GM18870 (cell line): ENCODE measurements around the gene MED13.
"Not testable (repeated sequence)": the region's sequence is repeated elsewhere in the genome, so short reads cannot be mapped to it uniquely, and the experiment has no call there.

Source experiments
- ATAC-seq: cut with Tn5 transposase; IDR thresholded peaks from one replicate; pipeline ENCODE4 v1.9.1; 2021; ENCODE audit warnings: moderate library complexity; ENCODE audit not compliant: unreplicated experiment

MED13 gene

DNA sequence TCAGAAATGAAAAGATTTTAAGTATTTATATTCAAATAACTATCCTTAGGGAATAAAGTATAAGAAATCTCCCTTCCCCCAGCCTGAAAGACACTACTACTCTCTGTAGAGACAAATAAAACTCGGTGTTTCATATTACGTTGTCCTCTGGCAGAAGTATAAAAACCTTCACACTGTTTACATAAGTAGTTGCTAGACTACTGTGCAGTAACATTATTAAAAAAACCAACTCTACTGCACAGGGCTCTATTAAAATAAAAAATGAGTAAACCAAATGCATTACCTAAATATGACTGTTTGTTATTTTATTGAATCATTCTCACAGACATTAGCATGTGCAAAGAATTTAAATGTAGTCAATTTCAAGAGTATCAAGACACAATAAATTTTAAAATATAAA lies 67.4 kb downstream of the MED13 start:
- no peak for ATAC-seq

DNA sequence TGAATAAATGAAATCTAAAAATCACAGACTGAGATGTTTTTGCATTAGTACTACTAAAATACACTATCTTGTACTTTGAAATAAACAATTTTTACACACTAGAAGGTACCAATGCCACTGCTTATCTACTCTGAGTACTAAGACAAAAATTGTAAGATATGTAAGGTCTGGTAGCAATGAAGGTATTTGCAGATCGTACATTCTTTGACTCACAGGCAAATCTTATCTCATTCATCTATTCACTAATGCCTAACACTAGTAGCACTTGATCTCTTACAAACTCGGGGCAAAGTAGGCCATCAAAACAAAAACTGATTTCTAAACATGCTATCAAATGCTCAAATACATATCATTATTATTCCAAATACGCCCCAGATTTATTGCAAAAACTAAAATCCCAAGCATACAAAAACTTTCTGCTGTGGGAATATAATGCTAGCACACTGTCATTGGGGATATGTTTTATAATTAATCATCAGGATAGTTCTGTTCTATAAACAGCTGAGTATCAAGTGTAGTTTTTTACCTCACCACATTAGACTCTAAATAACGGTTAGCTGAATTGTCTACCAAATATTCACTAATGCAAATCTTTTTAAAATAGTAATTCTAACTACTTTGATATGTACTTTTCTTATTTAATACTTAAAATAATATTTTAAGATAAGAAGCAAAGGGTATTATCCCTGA lies 68.0 kb downstream of the MED13 start:
- ATAC-seq: no peak

DNA sequence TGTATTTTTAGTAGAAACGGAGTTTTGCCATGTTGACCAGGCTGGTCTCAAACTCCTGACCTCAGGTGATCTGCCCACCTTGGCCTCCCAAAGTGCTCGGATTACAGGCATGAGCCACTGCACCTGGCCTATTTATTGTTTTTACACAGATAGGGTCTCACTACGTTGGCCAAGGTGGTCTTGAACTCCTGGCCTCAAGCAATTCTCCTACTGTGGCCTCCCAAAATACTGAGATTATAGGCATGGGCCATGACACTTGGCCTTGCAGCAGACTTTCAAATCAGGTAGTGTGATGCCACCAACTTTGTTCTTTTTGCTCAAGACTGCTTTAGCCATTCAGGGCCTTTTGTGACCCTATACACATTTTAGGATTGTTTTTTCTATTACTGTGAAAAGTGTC lies 75.6 kb downstream of the MED13 start:
- ATAC-seq: no peak

DNA sequence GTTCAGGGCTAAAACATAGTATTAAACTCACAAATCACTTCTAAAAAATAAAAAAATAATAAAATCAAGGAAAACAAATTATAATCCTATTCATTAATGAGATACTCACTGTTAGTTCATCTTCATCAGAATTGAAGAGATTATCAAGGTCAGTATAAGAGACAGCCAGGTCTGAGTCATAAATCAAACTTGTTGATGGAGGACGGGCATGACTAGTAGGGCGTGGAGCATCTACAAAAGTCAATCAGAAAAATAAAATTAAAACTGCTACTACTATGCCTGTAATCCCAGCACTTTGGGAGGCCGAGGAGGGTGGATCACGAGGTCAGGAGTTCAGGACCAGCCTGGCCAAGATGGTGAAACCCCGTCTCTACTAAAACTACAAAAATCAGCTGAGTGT lies 78.2 kb downstream of the MED13 start:
- no peak for ATAC-seq

DNA sequence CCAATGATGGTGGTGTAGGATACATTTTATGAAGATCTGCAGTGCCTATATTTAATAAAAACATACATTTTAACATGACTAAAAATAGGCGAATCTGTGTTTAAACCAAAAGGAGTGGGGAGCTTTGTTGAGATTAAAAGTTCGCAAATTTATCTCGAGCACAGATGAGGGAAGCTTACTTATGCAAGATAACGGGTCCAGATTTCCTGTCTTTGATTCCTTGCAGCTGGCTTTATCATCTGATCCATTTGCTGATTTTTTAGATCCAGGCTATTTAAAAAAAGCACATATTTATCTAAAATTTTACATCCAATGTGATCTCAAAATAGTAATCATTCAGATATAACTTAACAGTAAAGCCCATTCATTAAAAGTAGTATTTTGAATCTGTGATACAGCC lies 80.3 kb downstream of the MED13 start:
- ATAC-seq: no peak

DNA sequence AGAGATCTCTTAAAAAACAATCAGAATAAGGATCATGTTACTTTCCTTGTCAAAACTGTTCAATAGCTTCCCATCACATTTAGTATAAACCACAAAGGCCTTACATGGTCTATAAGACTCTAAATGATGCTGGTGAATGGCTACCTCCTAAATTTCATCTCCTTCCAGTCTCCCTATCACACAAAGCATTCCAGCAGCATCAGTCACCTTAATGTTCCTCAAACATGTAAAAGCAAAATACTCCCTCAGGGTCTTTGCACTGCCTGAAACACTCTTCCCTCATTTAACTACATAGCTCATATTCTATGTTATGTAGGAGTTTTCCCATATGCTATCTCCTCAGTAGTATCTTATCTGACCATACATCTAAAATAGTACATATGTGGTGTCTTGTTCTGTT lies 83.8 kb downstream of the MED13 start:
- ATAC-seq: no peak

DNA sequence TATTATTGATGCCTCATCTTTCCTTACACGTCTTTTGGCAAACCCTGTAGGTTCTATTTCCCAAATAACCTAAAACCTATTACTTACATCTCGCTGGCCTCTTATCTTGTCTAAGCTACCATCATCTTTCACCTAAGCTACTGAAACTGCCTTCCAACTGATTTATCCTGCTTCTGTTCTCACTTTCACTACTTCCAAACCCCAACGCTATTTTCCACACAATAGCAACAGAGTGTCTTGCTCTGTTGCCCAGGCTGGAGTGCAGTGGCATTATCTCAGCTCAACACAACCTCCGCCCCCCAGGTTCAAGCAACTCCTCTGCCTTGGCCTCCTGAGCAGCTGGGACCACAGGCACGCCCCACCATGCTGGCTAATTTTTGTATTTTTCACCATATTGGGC lies 84.5 kb downstream of the MED13 start:
- ATAC-seq: no peak

DNA sequence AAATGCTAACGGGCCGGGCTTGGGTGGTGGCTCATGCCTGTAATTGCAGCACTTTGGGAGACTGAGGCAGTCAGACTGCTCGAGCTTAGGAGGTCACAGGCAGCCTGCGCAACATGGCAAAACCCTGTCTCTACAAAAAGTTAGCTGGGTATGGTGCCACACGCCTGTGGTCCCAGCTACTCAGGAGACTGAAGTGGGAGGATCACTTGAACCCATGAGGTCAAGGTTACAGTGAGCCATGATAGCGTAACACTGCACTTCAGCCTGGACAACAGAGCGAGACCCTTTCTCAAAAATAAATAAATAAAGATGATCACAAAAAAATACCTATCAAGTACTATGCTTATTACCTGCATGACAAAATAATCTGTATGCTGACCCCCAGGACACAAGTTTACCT lies 91.0 kb downstream of the MED13 start:
- no peak for ATAC-seq

DNA sequence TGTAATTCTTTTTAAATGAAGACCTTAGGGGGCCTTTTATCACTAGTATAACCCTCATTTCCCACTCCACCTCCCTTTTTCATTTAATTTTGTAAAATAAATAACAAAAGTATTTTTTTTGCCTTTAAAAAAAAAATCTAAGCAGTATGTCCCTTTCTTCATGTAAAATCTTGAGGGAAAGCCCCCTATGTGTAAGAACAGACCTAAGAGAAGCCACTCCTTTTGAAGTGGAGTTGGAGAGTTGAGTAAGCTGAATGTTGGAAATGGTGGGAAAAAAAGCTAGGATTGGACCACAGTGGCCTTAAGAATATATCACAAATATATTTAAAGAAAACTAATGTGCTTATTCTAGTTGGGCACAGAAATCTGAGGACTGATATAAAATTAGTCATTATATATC lies 92.8 kb downstream of the MED13 start:
- no peak for ATAC-seq

DNA sequence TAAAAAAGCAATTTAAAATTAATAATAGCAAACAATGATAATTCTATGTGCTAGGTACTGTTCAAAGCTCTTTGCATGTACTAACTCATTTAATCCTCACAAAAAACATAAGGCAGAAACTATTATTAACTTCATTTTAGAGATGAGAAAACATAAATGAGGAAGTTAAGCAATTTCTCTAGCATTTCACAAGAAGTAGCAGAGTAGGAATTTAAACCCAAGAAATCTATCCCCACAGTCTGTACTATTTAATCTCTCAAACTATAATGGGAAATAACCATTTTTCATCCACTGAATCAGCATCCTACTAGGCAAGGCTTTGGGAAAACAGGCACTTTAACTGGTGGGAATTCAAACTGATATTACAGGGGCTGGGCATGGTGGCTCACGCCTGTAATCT lies 95.0 kb downstream of the MED13 start:
- ATAC-seq: no peak

DNA sequence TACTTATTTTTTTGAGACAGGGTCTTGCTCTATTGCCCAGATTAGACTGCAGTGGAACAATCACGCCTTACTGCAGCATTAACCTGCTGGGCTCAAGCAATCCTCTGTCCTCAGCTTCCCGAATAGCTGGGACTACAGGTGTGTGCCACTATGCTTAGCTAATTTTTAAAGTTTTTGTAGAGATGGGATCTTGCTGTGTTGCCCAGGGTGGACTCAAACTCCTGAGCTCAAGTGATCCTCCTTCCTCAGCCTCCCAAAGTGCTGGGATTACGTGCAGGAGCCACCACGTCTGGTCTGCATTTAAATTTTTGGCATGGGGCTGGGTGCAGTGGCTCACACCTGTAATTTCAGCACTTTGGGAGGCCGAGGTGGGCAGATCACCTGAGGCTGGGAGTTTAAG lies 96.3 kb downstream of the MED13 start:
- no peak for ATAC-seq

DNA sequence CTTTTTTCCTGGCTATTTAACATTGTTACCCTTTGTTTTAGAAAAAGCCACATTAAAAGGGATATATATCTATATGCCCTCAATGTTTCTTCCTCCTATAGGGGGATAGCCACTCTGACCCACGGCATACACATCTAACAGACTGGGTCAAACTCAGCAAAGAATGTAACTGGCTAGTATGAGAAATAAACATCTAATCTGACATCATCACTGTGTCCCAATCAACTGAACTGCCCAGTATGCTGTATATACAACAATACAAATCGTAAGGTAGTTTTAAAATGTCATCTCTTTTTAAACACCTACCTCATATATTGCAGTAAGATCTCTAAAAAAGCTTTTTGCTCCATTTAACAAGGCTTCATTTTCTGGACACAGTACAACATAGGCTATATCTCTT lies 97.3 kb downstream of the MED13 start:
- no peak for ATAC-seq

DNA sequence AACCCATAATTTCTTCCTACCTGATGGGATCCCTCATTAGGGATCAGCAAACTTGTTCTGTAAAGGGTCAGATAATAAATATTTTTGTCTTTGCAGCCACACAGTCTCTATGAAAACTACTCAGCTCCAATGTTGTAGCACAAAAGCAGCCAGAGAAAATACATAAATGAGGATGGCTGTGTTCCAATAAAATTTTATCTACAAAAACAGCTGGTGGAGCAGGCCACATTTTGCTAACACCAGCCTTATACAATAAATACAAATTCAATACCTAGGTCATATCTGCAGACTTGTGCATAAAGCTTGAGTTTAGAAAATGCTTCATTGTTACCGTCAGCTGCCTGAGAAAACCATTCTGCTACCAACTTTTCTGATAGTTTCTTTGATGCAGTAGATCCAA lies 98.9 kb downstream of the MED13 start:
- ATAC-seq: no peak

DNA sequence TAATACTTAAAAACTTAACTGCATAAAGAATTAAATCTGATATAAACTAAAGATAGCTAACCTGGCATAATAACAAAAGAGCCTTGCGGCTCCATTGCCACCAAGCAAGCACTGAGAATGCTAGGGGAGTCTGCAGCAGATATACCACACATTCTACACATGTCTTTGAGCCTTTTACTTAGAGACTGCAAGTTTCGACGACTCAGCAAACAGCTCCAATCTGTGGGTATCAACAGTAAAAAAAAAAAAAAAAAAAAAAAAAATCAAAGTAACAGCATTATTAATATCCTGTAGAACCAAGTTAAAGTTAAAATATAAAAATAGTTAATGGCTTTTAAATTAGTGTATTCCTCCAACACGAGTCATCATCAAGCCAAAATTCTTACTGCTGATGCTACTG lies 109.5 kb downstream of the MED13 start:
- ATAC-seq: no peak

DNA sequence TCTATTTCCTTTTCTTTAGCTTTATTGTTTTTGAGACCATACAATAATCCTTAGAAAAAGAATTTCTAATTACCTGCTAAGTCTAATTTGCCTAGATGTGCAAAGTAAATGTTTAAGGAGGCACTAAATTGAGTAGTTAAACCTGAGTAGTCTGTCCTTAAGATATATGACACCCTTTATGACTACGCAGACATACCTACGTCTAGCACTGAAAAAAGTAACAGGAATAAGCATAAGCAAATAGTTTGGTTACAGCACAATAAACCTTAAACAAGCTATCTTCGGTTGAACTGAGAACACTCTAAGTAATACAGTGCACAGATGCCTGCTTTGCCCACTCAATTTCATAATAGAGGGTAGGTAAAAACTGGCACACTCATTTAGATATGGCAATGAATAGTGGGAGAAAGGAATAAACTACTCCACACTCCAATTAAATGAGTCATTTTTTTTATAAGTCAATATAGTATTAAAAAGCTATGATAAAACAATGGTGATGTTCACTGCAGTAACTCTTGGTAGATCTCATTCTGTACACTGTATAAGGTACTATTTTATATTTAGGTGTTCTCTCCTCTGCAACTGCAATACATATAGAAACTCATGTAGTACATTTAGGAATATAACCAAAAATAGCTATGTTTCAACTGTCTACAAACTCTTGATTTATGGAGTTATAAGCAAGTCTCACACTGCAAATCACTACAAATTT lies 117.6 kb downstream of the MED13 start:
- ATAC-seq: no peak

DNA sequence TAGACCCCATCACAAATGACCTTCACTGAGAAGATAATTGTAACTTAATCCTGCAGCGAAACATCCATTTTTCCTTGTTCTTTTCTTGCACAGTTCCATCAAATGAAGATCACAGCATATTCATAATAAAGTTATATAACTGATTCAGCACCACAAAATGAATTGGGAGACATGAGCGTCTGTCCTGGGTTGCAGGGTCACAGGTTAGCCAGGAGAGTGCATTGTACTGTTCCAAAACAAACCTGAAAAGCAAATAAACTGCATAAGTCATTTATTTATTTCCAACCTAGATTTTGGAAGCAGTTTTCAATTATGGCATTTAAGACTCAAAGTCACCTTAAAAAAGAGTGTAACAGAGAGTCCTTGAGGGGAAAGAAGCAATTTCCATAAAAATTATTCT lies 118.7 kb downstream of the MED13 start:
- no peak for ATAC-seq

DNA sequence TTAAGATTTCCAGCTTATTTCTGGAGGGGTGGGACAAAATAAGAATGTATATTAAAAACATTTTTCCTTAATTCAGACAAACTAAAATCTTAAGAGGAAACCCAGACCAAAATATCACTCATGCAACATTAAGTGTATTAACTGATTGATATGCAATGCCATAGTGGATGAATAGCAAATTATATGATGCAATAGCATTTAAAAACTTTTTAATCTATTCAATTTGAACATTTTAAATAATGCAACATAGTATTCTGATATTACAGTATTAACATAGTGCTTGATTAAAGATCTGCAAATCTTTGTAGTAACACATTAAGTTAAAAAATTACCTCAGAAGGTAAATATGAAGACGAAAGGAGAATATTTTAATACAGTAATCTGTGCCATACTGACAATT lies 122.0 kb downstream of the MED13 start:
- no peak for ATAC-seq

DNA sequence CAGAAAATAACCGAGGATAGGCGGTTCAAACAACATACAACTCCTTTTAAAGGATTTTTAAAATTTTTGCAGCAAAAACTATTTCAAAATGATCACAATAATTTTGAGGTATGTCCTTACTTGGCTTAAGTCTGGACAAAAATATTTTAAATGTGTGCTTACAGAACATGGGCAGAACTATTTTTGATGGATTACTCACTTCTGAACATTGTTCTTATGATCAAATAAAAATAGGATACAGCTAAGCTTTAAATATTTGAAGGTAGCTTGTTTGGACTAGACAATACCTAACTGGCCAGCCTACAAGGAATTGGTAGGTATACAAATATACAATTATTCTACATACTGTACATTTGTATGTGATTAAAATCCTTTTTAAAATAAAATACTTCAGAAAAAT lies 123.0 kb downstream of the MED13 start:
- no peak for ATAC-seq

DNA sequence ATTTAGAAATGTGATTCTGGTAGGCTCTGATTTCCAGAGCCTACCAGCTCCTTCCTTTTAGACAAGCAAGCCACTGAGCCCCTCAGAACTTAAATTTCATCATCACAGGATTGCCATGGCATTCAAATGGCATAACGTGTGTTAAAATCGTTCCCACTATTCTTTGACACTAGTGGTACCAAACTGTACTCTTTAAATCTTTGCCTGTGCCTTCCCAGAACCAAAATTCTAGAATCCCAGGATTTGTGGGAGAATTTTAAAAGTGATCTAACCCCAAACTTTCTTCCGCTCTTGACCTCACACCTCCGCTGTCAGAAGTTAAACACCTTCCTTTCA lies 137.0 kb downstream of the MED13 start:
- no peak for ATAC-seq

DNA sequence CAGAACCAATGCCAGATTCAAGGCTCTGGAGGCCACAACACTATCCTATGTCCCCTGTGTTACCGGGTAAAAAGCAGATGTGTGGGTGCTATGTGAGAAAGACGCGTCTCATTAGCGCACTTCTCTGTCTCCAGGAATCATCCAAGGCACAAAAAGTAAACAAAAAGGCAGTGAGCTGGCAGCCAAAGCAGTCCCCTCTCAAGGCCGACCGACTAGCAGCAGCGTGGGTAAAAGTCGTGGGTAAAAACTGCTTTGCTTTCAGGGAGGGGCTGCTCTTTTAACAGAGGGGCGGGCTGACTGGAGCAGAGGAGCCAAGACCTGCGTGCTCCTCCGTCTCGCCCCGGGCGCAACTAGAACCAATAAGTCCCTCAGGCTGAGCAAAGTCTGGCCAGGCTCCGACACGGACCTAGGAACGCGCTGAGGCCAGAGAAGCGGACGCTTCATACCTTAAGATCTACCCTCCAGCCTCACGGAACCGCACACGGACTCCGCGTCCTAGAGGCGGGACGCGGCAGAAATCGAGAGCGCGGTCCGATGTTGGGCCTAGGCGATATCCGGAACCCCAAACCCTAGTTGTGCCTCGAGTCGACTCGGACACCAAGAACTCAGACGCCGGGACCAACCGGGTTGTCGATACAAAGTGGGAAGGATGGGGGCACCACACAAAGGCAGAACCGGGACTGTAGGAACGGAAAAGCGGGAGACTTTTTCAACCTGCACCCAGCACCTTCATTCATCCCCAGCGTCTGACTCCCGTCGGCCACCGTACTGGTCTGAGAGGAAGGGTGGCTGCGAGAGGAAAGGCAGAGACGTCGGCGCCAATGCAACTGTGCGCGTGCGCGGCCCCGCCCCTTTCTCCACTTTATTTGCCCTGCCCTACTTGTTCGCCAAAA lies 137.6 kb downstream of the MED13 start, which contains the start of gene INTS2:
Gene INTS2 (minus strand): TSS at position 775 of the 893 bp plus-strand sequence. CDS start 1,338 bp downstream, outside the sequence.
- ATAC-seq: peak; percentile 62

DNA sequence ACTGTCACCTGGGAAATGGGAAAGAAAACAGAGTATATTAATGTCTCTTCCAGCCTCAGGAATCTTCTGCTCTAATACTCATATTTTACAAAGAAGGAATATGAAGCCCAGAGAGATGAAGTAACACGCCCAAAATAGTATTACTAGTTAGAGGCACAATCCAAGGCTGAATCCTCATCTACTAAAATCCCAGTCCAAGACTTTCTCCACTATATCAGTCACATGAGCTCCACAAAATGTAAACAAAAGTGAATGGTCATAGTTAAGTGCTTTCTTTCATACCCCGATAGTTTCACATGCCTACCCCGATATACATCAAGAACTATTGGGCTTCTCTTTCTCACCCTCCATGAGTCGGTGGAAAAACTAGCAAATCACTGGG lies 138.3 kb downstream of the MED13 start:
- no peak for ATAC-seq

DNA sequence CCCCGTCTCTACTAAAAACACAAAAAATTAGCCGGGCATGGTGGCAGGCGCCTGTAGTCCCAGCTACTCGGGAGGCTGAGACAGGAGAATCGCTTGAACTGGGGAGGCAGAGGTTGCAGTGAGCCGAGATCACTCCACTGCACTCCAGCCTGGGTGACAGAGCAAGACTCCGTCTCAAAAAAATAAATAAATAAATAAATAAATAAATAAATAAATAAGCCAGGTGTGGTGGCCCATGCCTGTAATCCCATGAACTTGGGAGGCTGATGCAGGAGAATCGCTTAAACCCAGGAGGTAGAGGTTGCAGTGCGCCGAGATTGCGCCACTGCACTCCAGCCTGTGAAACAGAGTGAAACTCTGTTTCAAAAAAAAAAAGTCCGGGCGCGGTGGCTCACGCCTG lies 149.9 kb downstream of the MED13 start:
- not testable (repeated sequence) for ATAC-seq
